Measurements from ENCODE around the gene STAT2.

The STAT2 gene

GRCh38 chr12:56366948-56367347, 7.0 kb upstream of the STAT2 start:
- Histone ChIP-seq H3F3A (ENCODE audit: insufficient read depth, low read length) (no peaks in the 10 kb centered on the region), H3K9me2 (replicated peaks; ENCODE audit: insufficient read depth, low read length) (no peaks in the 10 kb centered on the region), H3K4me2 (ENCODE audit: low read depth, low read length) (no peak overlapping the region), H3K4me3 (ENCODE audit: low read length) (no peak overlapping the region), H3K79me2 (ENCODE audit: low read length) (no peaks in the 10 kb centered on the region), H3K9me3 (replicated peaks; ENCODE audit: insufficient read depth, low read length) (no peaks in the 10 kb centered on the region), H3K27me3 (replicated peaks; ENCODE audit: insufficient read depth, low read length) (no peaks in the 10 kb centered on the region), H4K20me1 (ENCODE audit: insufficient read depth, low read length) (no peaks in the 10 kb centered on the region), H2AFZ (ENCODE audit: low read length) (no peak overlapping the region), H3K27ac (ENCODE audit: low read length) (no peak overlapping the region), H3K36me3 (replicated peaks; ENCODE audit: insufficient read depth, low read length) (no peaks in the 10 kb centered on the region), H3K9ac (ENCODE audit: low read length) (no peak overlapping the region), H3K4me1 (ENCODE audit: low read length) (no peaks in the 10 kb centered on the region)
- TF ChIP-seq EZH2phosphoT487 (IDR thresholded peaks at IDR 0.05; ENCODE audit: low read length) (no peak), EZH2 (optimal IDR thresholded peaks at IDR 0.05; ENCODE audit: low read depth, low read length) (no peak), CTCF (IDR thresholded peaks at IDR 0.05; ENCODE audit: low read length) (no peak)
- no peak for DNase-seq

DNA sequence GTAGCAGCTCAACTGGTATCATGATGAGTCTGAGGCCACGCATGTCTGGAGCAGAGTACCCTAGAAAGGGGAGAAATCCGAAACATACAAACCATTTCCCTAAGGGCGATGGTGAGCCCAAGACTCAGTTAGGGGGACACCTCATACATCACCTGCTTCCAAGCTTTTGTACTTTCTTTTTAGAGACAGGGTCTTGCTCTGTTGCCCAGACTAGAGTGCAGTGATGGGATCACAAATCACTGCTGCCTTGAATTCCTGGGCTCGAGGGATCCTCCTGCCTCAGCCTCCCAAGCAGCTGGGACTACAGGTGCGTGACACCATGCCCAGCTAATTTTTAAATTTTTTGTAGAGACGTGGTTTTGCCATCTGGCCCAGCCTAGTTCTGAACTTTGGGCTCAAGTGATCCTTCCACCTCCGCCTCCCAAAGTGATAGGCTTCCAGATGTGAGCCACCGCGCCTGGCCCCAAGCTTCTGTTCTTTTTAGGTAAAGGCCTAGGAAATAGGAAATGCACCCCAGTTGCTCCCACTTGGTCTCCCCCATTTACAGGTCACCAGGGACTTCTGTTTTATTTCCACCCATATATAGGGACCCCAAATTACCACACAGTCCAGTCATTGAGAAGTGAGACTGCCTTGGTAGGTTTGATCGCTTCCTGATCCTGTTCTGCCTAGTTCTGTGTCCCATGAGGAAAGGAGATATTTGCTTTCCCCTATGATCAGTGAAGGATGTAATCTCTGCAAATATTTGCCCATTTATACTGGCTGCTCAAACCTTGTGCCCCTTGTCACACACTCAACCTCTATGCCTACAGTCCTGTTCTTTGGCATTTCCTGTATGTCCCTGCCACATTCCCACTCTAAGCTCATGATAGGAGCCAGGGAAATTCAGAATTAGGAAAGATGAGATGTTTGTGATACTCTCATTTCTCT, 2.5 kb upstream of the STAT2 start, which contains the start of gene APOF:
APOF (minus strand) TSS at position 728 of the 930 bp plus-strand sequence; CDS start at position 616, 112 bp downstream.
- no peaks in the 10 kb centered on the region for H3K36me3 ChIP-seq (replicated peaks; ENCODE audit: insufficient read depth, low read length)
- no peaks in the 10 kb centered on the region for H3K9me3 ChIP-seq (replicated peaks; ENCODE audit: insufficient read depth, low read length)
- no peak within 1 kb of the TSS for H3K4me3 ChIP-seq (ENCODE audit: low read length)
- H3K9me2 ChIP-seq (replicated peaks; ENCODE audit: insufficient read depth, low read length): no peaks in the 10 kb centered on the region
- H3K79me2 ChIP-seq (ENCODE audit: low read length): peaks cover 23% of the 10 kb centered on the region
- H3K9ac ChIP-seq (ENCODE audit: low read length): no peak within 1 kb of the TSS
- no peaks in the 10 kb centered on the region for H4K20me1 ChIP-seq (ENCODE audit: insufficient read depth, low read length)
- no peaks in the 10 kb centered on the region for H3K27me3 ChIP-seq (replicated peaks; ENCODE audit: insufficient read depth, low read length)
- H2AFZ ChIP-seq (ENCODE audit: low read length): no peak within 1 kb of the TSS
- peaks cover 4% of the 10 kb centered on the region; the same call in 1 of the 2 replicates for H3K4me1 ChIP-seq (ENCODE audit: low read length)
- H3F3A ChIP-seq (ENCODE audit: insufficient read depth, low read length): peaks cover 22% of the 10 kb centered on the region
- no peak within 1 kb of the TSS for H3K27ac ChIP-seq (ENCODE audit: low read length)
- H3K4me2 ChIP-seq (ENCODE audit: low read depth, low read length): no peak within 1 kb of the TSS
- TF ChIP-seq CTCF (IDR thresholded peaks at IDR 0.05; ENCODE audit: low read length): no peak
- no peak for TF ChIP-seq EZH2phosphoT487 (IDR thresholded peaks at IDR 0.05; ENCODE audit: low read length)
- TF ChIP-seq EZH2 (optimal IDR thresholded peaks at IDR 0.05; ENCODE audit: low read depth, low read length): no peak
- DNase-seq: no peak

GRCh38 chr12:56361487-56362129, 1.7 kb upstream of the STAT2 start:
- TF ChIP-seq EZH2 (optimal IDR thresholded peaks at IDR 0.05; ENCODE audit: low read depth, low read length) (no peak), EZH2phosphoT487 (IDR thresholded peaks at IDR 0.05; ENCODE audit: low read length) (no peak), CTCF (IDR thresholded peaks at IDR 0.05; ENCODE audit: low read length) (no peak)
- H3K9me2 ChIP-seq (replicated peaks; ENCODE audit: insufficient read depth, low read length): no peaks in the 10 kb centered on the region
- H3K4me1 ChIP-seq (ENCODE audit: low read length): peaks cover 4% of the 10 kb centered on the region; the same call in 1 of the 2 replicates
- no peak overlapping the region for H3K4me3 ChIP-seq (ENCODE audit: low read length)
- no peaks in the 10 kb centered on the region for H3K27me3 ChIP-seq (replicated peaks; ENCODE audit: insufficient read depth, low read length)
- H3K27ac ChIP-seq (ENCODE audit: low read length): no peak overlapping the region
- peaks cover 28% of the 10 kb centered on the region for H3K79me2 ChIP-seq (ENCODE audit: low read length)
- no peaks in the 10 kb centered on the region for H4K20me1 ChIP-seq (ENCODE audit: insufficient read depth, low read length)
- no peak for DNase-seq
- H3K4me2 ChIP-seq (ENCODE audit: low read depth, low read length): no peak overlapping the region
- H3K9ac ChIP-seq (ENCODE audit: low read length): no peak overlapping the region
- H3K36me3 ChIP-seq (replicated peaks; ENCODE audit: insufficient read depth, low read length): no peaks in the 10 kb centered on the region
- no peak overlapping the region for H2AFZ ChIP-seq (ENCODE audit: low read length)
- peaks cover 22% of the 10 kb centered on the region for H3F3A ChIP-seq (ENCODE audit: insufficient read depth, low read length)
- no peaks in the 10 kb centered on the region for H3K9me3 ChIP-seq (replicated peaks; ENCODE audit: insufficient read depth, low read length)
